DND-41 (cell line): Measurements from ENCODE around the gene IDH3B.

Experiments
- ATAC-seq: fragments of 200-7000 bp; cut with Tn5 transposase; 3 replicates; pipeline ENCODE4 v1.9.1; 2021; ENCODE audit warnings: low read depth; ENCODE audit not compliant: insufficient read depth
- DNase-seq: peaks from one replicate; pipeline ENCODE4 v3.0.0-alpha.2; 2020
- H2AFZ ChIP-seq: 2 replicates; pipeline ENCODE4 v1.6.0; 2012; ENCODE audit warnings: low read depth, low read length
- H3K27ac ChIP-seq: 2 replicates; pipeline ENCODE4 v1.5.1; 2012; ENCODE audit warnings: low read length, inconsistent platforms
- H3K27me3 ChIP-seq: fragments of 200-600 bp; sonication (generic); 2 replicates; pipeline ENCODE4 v1.6.0; 2012; ENCODE audit warnings: low read length, mild to moderate bottlenecking, inconsistent platforms; ENCODE audit not compliant: insufficient read depth, poor library complexity
- H3K36me3 ChIP-seq: 2 replicates; pipeline ENCODE4 v1.5.1; 2012; ENCODE audit warnings: low read length, inconsistent platforms; ENCODE audit not compliant: insufficient read depth
- H3K4me1 ChIP-seq: 2 replicates; pipeline ENCODE4 v1.5.1; 2012; ENCODE audit warnings: mild to moderate bottlenecking, low read length; ENCODE audit not compliant: insufficient read depth
- H3K4me2 ChIP-seq: 2 replicates; pipeline ENCODE4 v1.6.0; 2012; ENCODE audit warnings: mild to moderate bottlenecking, moderate library complexity, low read length, inconsistent platforms; ENCODE audit not compliant: insufficient read depth
- H3K4me3 ChIP-seq, 2 experiments: fragments of 200-600 bp in 1 of 2; shearing (Covaris generic) in 1 of 2; 2 replicates each; pipeline ENCODE4 v1.5.1; 2012 to 2016; ENCODE audit warnings: inconsistent platforms in 2 of 2, low read length in 2 of 2, mild to moderate bottlenecking in 2 of 2, low read depth in 1 of 2, moderate library complexity in 1 of 2
- H3K79me2 ChIP-seq: 2 replicates; pipeline ENCODE4 v1.6.0; 2012; ENCODE audit warnings: low read length, inconsistent platforms; ENCODE audit not compliant: insufficient read depth
- H3K9ac ChIP-seq: 2 replicates; pipeline ENCODE4 v1.6.0; 2012; ENCODE audit warnings: low read depth, mild to moderate bottlenecking, inconsistent platforms, low read length, moderate library complexity
- H3K9me3 ChIP-seq: 2 replicates; pipeline ENCODE4 v1.5.1; 2012; ENCODE audit warnings: low read length, moderate library complexity, mild to moderate bottlenecking, inconsistent platforms; ENCODE audit not compliant: insufficient read depth, severe bottlenecking
- H4K20me1 ChIP-seq: 2 replicates; pipeline ENCODE4 v1.6.0; 2012; ENCODE audit warnings: low read length; ENCODE audit not compliant: insufficient read depth
- CTCF ChIP-seq: IDR thresholded peaks from 2 replicates; pipeline ENCODE4 v1.5.1; 2012; ENCODE audit warnings: borderline replicate concordance, low read length, moderate library complexity, mild to moderate bottlenecking; ENCODE audit not compliant: poor library complexity, severe bottlenecking; ENCODE audit errors: extremely low read depth
- EZH2 ChIP-seq: IDR thresholded peaks from 3 replicates; pipeline ENCODE4 v1.6.1; 2012; ENCODE audit warnings: borderline replicate concordance, low read depth, mild to moderate bottlenecking, moderate library complexity, low read length, inconsistent platforms; ENCODE audit not compliant: severe bottlenecking

IDH3B gene

DNA sequence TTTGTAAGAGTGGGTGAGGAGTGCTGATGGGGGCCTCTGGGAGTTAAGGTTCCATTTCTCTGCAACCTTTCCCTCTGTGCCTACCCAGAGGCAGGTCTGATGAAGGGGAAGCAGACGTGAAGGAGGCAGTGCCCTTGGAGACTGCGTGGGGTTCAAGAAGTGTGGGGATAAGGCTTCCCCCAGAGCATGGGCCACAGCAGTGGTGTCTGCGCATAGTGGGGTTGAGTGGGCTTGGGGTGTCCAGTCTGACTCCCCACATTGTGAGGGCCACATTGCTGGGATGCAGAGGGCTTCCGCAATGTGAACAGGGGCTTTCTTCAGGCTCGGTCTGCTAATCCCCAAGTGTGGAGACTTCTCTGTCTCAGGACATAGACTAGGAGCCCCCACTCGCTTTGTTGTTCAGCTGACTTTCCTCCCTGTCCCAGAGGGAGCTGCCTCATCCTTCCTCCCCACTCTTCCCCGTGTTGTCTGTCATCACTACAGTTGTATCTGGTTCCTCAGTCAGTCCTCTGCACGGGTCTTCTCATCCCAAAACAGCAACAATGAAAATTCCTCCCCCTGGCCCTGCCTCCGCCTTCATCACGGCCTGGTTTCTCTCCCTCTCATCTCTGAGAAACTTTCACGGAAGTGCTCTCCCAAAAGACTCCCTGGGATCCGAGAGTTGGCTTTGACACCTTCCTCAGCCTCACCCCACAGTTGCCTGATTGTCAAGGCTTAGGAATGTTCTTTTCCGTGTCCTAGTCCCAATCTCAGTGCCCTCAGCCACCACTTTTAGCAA lies 31.4 kb upstream of the IDH3B start:
- TF ChIP-seq CTCF (no peak), EZH2 (no peak)
- no peak for ATAC-seq
- no peaks in the 10 kb centered on the region for H3K36me3 ChIP-seq
- no peak overlapping the region for H2AFZ ChIP-seq
- H4K20me1 ChIP-seq, result no peaks in the 10 kb centered on the region
- DNase-seq, result no peak
- no peak overlapping the region for H3K4me2 ChIP-seq
- H3K9me3 ChIP-seq, result no peaks in the 10 kb centered on the region
- H3K4me3 ChIP-seq, result no peak overlapping the region
- no peak overlapping the region for H3K9ac ChIP-seq
- no peak overlapping the region for H3K27ac ChIP-seq
- H3K79me2 ChIP-seq, result no peaks in the 10 kb centered on the region
- no peaks in the 10 kb centered on the region for H3K4me1 ChIP-seq
- H3K27me3 ChIP-seq, result peaks cover 49% of the 10 kb centered on the region

- H3K27me3 ChIP-seq, result peaks cover 53% of the 10 kb centered on the region
- DNase-seq (no peak), ATAC-seq (no peak)
- H3K4me3 ChIP-seq, result no peak overlapping the region
- no peak overlapping the region for H3K4me2 ChIP-seq
- no peaks in the 10 kb centered on the region for H3K36me3 ChIP-seq
- no peaks in the 10 kb centered on the region for H3K79me2 ChIP-seq
- no peaks in the 10 kb centered on the region for H3K9me3 ChIP-seq
- no peak overlapping the region for H3K9ac ChIP-seq
- H3K4me1 ChIP-seq, result no peaks in the 10 kb centered on the region
- H4K20me1 ChIP-seq, result no peaks in the 10 kb centered on the region
- H3K27ac ChIP-seq, result no peak overlapping the region
- TF ChIP-seq CTCF (no peak), EZH2 (no peak)
- H2AFZ ChIP-seq, result no peak overlapping the region
Measured at GRCh38 chr20:2694519-2694918, 30.5 kb upstream of the IDH3B start.

DNA sequence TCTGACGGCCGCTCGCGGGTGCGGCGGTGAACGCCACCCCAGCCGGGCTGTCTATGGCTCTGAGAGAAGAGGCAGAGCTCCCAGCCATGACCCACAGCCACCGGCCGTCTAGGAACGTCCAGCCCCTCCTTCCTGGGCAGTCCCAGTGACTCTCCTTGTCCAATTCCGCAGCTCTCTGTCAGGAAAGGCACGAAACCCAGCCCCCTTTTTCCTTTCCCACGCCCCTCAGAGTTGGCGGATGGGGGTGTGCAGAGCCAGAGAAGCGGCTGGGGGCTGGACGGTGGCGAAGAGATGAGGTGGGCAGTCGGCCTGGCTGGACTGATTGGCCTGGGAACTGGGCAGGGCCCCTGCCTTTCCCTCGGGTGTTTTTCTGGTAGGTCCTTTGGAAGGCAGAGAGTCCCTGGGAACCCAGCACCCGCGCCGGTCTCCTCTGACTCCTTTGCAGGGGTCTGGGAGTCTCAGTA lies 30.0 kb upstream of the IDH3B start:
- no peak for ATAC-seq

More for the DNA sequence above, 30.0 kb upstream of the IDH3B start:
- Histone ChIP-seq H4K20me1 (no peaks in the 10 kb centered on the region), H3K27me3 (peaks cover 54% of the 10 kb centered on the region), H3K79me2 (no peaks in the 10 kb centered on the region), H3K4me2 (no peak overlapping the region), H3K9me3 (no peaks in the 10 kb centered on the region), H3K36me3 (no peaks in the 10 kb centered on the region), H2AFZ (no peak overlapping the region), H3K4me1 (no peaks in the 10 kb centered on the region), H3K9ac (no peak overlapping the region), H3K4me3 (no peak overlapping the region), H3K27ac (no peak overlapping the region)
- DNase-seq, result no peak
- TF ChIP-seq EZH2 (no peak), CTCF (no peak)
